ENCODE measurements around the gene MEIOC.
A peak's percentile ranks its signal among the peaks of the same experiment; 100 is the strongest.

MEIOC gene

DNA sequence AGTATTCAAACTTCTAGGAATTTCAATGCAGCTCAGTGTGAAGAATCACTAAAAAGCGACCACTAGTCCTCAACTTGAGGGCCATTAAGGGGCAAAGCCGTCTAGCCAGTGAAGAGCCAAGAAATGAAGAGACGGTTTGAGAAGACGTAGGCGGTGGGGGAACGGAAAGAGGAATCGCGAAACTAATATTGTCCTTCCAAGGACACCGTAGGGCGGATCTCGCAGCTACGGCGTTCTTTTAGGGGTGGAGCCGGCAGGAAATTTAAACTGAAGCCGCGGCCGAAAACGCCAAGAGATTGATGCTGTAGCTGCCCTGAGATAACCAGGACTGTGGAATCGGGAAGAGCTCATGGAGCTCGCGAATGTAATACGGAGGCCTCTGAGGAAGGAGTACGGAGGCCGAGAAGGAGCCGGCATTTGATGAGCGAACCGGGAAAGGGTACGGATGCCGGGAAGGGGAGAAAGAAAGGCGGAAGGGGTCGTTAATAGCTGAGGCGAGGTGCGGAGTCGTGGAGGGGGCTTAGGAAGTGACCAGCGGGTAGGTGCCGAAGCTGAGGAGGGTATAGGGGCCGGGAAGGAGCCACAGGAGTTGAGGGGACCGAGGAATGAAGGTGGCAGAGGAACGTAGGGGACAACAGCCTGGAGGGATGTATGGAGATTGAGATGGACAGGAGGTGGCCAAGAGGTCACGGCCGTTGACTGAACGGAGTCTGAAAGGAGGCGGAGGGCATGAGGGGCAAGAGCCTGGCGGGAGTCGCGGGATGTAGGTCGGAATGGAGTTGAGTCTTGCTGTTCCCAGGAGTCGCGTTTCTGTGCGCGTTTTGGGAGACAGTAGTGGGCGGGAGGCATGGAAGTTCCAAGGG, 52.4 kb downstream of the MEIOC start, which contains the start of gene DBF4B:
Gene DBF4B (plus strand): TSS at position 265 of the 863 bp plus-strand sequence. CDS start 156 bp downstream, at position 421.
- peak; percentile 94 for DNase-seq (ENCODE audit: low spot score)

DNA sequence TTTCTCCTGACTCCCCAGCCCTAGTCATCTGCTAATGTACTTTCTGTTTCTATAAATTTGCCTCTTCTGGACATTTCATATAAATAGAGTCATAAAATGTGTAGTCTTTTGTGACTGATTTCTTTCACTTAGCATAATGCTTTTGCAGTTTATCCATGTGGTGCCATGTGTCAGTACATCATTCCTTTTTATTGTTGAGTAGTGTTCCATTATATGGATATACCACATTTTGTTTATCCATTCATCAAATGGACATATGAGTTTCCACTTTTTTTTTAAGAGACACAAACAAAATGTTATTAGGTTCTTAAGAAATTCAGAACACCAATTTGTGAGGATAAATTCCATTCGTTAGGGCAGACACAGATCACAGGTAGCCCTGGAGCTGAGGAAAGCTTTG, 63.2 kb downstream of the MEIOC start:
- DNase-seq (ENCODE audit: low spot score) = no peak

DNA sequence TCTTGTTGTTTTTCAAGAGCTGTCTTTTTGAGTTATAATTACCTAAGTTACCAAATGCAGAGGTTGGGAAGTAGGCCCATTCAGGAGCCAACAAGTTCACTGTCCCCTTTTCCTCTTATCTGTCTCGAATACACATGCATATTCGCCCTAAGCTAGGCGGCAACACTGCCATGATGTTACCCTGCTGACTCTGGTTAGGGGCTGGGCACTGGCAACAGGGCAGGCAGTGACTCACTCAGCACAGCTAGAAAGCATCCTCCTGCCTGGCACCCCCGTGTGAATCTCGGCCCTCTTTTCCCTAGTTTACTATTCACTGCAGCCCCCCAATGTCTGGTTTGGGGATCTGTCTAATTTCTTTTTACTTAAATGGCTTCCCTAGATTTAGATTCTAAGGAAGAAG, 66.0 kb downstream of the MEIOC start:
- DNase-seq (ENCODE audit: low spot score) = no peak
